NOMO-1 treated with dmso at 0.1 percent for 144 hours (cell line): ENCODE results near the gene COL12A1.

Experiments
- DNase-seq: peaks from one replicate; lab custom pipeline; 2025; ENCODE audit not compliant: unreplicated experiment; lab: John Stamatoyannopoulos, UW

Gene COL12A1

DNA sequence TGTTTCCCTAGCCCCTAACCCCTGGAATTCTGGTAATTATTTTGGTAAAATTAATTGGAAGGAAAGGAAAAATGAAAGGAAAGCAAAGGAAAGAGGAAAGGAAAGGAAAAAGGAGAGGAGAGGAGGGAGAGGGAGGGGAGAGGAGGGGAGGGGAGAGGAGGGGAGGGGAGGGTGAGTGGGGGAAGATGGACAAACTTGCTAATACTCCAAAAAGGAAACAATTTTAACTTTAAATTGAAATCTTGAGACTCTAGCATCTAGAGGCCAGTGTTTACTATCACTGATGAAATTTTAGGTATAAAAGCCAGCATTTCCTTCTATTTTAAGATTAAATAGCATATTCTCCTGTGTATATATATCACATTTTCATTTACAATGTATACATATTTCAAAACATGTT, 156.5 kb downstream of the COL12A1 start:
- DNase-seq, result no peak

DNA sequence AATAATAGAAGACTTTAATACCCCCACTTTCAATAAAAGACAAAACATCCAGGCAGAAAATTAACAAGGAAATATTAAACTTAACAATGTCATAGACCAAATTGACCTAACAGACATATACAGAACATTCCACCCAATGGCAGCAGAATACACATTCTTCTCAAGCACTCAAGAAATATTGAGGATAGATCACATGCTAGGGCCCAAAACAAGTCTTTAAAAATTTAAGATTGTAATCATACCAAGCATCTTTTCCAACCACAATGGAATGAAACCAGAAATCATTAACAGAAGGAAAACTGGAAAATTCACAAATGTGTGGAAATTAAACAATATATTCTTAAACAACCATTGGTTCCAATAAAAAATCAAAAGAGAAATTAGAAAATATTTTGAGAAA, 161.0 kb downstream of the COL12A1 start:
- no peak for DNase-seq

DNA sequence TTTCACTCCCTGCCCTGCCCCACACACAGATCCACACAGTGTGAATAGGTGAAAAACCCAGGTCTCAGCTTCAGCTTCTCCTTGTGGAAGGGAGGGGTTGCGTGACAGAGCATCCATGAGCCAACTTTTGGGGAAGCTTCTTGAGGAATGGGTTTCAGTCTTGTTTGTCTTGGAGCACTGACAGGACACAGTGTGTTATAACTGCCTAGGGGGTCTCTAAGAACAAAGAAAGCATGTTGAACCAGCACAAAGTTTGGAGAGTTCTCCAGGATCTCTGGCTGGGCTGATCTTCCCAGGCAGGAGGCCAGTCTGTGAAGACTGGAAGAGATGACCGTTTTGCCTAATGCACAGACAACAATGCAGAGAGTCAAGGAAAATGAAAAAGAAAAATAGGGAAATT, 164.5 kb downstream of the COL12A1 start:
- no peak for DNase-seq
